Erythroblast (primary cell): Measurements from ENCODE around the gene PLS1.
A peak's percentile ranks its signal among the peaks of the same experiment; 100 is the strongest.

Source experiments
- GATA1 ChIP-seq: IDR thresholded peaks from 2 replicates; pipeline ENCODE4 v1.6.1; 2011; ENCODE audit warnings: low read depth, mild to moderate bottlenecking, control low read depth, low read length, moderate library complexity
- POLR2A ChIP-seq: IDR thresholded peaks from 2 replicates; pipeline ENCODE4 v1.6.1; 2011; ENCODE audit warnings: mild to moderate bottlenecking, low read length

DNA sequence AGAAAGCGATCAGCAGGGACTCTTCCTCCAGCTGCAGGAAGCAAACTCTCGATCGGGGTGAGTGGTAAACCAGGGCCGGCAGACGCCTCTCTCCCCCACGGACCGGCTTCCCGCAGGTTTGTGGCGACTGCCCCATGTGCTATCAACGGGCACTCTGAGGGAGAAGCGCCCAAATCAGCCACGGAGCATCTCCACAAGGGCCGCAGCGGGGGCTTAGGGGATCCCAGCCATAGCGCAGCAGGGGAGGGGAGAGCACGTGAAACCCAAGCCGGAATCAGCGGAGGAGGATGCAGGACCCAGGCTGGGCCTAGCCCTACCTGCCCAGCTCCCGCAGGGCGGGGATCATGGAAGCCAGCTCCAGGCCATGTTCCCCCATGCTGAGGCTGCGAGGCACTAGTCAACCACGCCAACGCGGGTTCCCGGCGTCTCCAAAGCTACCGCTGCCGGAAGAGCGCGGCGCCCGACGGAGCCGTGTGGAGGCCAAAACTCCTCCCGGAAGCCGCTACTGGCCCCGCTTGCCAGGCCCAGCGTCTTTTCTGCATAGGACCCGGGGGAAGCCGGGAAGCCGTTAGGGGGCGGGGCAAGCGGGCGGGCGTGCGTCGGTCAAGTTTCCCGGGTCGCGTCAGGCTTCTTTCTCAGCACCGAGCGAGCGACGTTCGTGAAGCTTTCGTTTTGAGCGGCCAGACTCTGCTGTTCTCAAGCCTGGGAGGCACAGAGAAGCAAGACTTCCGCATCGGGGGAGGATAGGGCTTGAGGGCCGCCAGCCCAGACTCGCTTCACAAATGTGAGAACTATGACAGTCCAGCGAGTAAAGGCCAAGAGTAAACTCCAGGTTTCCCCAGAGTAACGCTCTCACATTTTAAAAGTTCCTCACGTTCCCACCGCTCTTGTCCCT, 17.6 kb upstream of the PLS1 start, which contains the start of gene ATR:
- peak; percentile 85 for TF ChIP-seq POLR2A
- TF ChIP-seq GATA1, result no peak
